Measurements from ENCODE around the gene KCNN4. TPM values are rescaled to one million over a fixed set of nuclear protein-coding genes. Genes with fewer than 3 reads are reported as not detected.

Gene KCNN4
- total RNA-seq, 4 donors from 2014 or later: 0.29 to 1.7 (median 1.0) TPM

DNA sequence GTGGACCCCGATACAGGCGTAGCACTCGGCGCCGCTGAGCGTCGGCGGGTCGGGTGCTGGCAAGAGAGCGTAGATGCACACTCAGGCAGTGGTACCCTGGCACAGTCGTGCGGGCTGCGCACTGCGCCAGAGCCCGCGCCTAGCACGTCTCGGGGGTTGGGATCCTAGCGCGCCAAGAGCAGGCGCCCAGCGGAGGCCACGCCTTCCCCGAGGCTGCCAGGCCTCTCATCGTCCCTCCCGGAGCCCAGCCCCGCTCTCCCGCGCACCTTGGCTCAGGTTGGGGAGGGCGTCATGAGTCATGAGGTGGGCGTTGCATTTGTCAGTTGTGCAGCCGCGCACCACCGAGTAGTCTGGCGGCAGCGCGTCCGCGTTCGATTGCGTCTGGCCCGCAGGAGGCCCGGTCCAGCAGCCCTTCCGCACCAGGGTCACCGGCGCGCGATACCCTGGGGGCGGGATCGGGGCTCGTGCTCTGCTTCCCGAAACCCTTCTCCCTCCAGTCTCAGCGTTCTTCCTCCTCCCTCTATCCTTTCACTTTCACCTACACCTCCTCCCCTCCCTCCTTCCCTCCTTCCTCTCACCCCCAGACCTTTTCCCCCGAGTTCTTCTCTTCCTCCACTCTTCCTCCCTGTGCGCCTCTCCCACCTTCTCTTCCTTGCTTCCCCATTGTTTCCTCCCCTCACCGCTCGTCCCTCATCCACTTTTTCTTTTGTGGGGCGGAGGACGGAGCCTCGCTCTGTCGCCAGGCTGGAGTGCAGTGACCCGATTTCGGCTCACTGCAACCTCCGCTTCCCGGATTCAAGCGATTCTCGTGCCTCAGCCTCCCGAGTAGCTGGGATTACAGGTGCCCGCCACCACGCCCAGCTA, 18.0 kb upstream of the KCNN4 start:
- Histone ChIP-seq H3K27ac (no peak overlapping the region), H3K27me3 (no peaks in the 10 kb centered on the region), H3K4me1 (peaks cover 3 to 6% of the 10 kb centered on the region in 2 donors), H3K9me3 (no peaks in the 10 kb centered on the region), H3K4me3 (replicated peaks in 1 of 3) (peak overlapping the region in 1 of 3 donors; percentile 23), H3K36me3 (no peaks in the 10 kb centered on the region)
- intact Hi-C loops (cut with DNase I): no loop called here
- WGBS, 2 donors: 23% methylated on average over 36 to 41 of the region's 70 CpGs
- DNase-seq: peak; percentile 52 to 58
- no peak for TF ChIP-seq POLR2A (IDR thresholded peaks at IDR 0.05)
- TF ChIP-seq, protein P1, sequence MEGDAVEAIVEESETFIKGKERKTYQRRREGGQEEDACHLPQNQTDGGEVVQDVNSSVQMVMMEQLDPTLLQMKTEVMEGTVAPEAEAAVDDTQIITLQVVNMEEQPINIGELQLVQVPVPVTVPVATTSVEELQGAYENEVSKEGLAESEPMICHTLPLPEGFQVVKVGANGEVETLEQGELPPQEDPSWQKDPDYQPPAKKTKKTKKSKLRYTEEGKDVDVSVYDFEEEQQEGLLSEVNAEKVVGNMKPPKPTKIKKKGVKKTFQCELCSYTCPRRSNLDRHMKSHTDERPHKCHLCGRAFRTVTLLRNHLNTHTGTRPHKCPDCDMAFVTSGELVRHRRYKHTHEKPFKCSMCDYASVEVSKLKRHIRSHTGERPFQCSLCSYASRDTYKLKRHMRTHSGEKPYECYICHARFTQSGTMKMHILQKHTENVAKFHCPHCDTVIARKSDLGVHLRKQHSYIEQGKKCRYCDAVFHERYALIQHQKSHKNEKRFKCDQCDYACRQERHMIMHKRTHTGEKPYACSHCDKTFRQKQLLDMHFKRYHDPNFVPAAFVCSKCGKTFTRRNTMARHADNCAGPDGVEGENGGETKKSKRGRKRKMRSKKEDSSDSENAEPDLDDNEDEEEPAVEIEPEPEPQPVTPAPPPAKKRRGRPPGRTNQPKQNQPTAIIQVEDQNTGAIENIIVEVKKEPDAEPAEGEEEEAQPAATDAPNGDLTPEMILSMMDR (IDR thresholded peaks at IDR 0.05): no peak

DNA sequence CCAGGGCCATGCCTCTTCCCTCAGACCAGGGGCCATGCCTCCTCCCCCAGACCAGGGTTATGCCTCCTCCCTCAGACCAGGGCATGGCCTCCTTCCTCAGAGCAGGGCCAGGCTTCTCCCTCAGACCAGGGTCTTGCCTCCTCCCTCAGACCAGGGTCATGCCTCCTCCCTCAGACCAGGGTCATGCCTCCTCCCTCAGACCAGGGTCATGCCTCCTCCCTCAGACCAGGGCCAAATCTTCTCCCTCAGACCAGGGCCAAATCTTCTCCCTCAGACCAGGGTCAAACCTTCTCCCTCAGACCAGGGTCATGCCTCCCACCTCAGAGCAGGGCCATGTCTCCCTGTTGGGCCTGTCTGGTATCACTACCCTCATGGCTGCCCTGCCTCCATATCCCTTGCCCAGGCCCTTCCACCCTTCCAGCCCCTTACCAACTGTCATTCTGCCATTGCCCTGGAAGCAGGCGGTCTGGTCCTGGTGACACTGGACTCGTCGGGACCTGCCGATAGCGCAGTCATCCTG, 17.3 kb upstream of the KCNN4 start:
- Histone ChIP-seq H3K4me1 (peaks cover 3 to 6% of the 10 kb centered on the region in 2 donors), H3K4me3 (replicated peaks in 1 of 3) (peak overlapping the region in 1 of 3 donors; percentile 23), H3K36me3 (no peaks in the 10 kb centered on the region), H3K9me3 (no peaks in the 10 kb centered on the region), H3K27ac (no peak overlapping the region), H3K27me3 (no peaks in the 10 kb centered on the region)
- WGBS, 2 donors: 53 to 56% methylated on average over 4 to 5 of the region's 5 CpGs
- intact Hi-C loops (cut with DNase I): no loop called here
- TF ChIP-seq, protein P1 (IDR thresholded peaks at IDR 0.05): no peak
- TF ChIP-seq POLR2A (IDR thresholded peaks at IDR 0.05): no peak
- DNase-seq: no peak

DNA sequence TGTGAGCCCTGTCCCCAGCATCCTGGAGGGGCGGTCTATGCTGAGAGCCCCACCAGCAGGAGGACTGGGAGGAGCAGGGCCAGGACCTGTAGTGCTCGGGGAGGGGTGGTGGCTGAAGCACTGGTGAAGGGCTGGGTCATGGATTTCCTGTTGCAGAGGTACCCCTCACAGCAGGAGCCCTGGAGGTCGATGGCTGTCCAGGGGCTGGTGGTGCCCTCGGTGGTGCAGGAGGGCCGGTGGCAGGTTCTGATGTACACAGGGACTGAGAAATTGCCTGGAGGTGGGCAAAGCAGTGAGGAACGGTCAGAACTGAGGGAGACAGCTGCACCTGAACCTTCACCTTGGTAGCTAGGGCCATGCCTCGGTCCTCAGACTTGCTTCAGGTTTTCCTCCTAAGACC, 16.8 kb upstream of the KCNN4 start:
- Histone ChIP-seq H3K4me3 (replicated peaks in 1 of 3) (no peak overlapping the region), H3K27me3 (no peaks in the 10 kb centered on the region), H3K4me1 (peaks cover 3 to 6% of the 10 kb centered on the region in 2 donors), H3K27ac (no peak overlapping the region), H3K36me3 (no peaks in the 10 kb centered on the region), H3K9me3 (no peaks in the 10 kb centered on the region)
- no peak for TF ChIP-seq POLR2A (IDR thresholded peaks at IDR 0.05)
- TF ChIP-seq, protein P1 (IDR thresholded peaks at IDR 0.05): no peak
- DNase-seq: no peak
- WGBS, 2 donors: 72 to 81% methylated on average over 5 to 7 of the region's 7 CpGs
- intact Hi-C loops (cut with DNase I): no loop called here

DNA sequence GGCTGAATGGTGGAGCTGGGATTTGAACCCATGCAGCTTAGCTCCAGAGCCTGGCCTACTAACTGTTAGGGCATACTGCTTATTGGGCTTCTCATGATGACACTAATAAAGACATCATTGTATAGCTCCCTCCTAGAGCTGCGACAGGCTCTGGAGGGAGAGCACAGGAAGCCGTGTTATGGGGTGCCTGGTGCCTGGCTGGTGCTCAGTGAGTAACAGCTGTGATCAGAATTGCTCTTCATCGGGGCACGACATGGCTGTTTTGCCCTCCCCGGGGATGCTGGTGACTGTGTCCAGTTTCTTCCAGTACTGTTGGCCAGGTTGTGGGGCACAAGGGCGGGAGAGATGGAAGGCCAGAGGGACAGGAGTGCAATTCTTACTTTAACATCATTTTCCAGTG, 16.3 kb upstream of the KCNN4 start:
- intact Hi-C loops (cut with DNase I): no loop called here
- Histone ChIP-seq H3K27me3 (no peaks in the 10 kb centered on the region), H3K4me3 (replicated peaks in 1 of 3) (no peak overlapping the region), H3K9me3 (no peaks in the 10 kb centered on the region), H3K36me3 (no peaks in the 10 kb centered on the region), H3K27ac (no peak overlapping the region), H3K4me1 (peaks cover 3 to 6% of the 10 kb centered on the region in 2 donors)
- 42 to 100% methylated on average over 1 to 6 of the region's 6 CpGs for WGBS, 2 donors
- TF ChIP-seq POLR2A (IDR thresholded peaks at IDR 0.05): no peak
- TF ChIP-seq, protein P1 (IDR thresholded peaks at IDR 0.05): no peak
- DNase-seq: no peak

DNA sequence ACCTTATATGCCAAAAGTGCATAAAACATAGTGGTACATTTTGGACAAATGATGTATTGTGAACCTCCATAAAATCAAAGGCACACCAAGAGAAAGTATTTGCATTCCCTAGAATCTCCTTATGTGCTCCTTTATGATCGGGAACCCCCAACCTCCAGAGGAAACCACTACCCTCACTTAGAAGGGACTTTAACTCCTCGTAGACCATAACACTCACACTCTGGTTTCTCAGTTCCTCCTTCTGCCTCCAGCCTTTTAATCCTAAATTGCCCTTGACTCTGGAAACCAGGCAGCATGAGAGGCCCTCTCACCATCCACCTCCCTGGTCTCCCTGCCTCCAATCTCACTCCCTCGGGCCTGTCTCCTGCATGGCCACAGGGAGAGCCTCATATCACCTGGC, 9.8 kb upstream of the KCNN4 start:
- intact Hi-C loops (cut with DNase I): no loop called here
- TF ChIP-seq, protein P1 (IDR thresholded peaks at IDR 0.05): no peak
- no peak for TF ChIP-seq POLR2A (IDR thresholded peaks at IDR 0.05)
- no peaks in the 10 kb centered on the region for H3K9me3 ChIP-seq
- H3K27ac ChIP-seq: no peak overlapping the region
- no peaks in the 10 kb centered on the region for H3K36me3 ChIP-seq
- H3K27me3 ChIP-seq: no peaks in the 10 kb centered on the region
- WGBS, 2 donors: 41 to 44% methylated on average over 3 of the region's 3 CpGs
- H3K4me3 ChIP-seq (replicated peaks in 1 of 3): no peak overlapping the region
- H3K4me1 ChIP-seq: no peaks in the 10 kb centered on the region
- DNase-seq: no peak

All from thyroid gland (tissue), 4 donors.